HG03108 (cell line): ENCODE measurements around the gene PDGFRB.

Experiments
- ATAC-seq: cut with Tn5 transposase; IDR thresholded peaks from one replicate; pipeline ENCODE4 v1.9.1; 2021; ENCODE audit warnings: moderate library complexity; ENCODE audit not compliant: unreplicated experiment

The PDGFRB gene

DNA sequence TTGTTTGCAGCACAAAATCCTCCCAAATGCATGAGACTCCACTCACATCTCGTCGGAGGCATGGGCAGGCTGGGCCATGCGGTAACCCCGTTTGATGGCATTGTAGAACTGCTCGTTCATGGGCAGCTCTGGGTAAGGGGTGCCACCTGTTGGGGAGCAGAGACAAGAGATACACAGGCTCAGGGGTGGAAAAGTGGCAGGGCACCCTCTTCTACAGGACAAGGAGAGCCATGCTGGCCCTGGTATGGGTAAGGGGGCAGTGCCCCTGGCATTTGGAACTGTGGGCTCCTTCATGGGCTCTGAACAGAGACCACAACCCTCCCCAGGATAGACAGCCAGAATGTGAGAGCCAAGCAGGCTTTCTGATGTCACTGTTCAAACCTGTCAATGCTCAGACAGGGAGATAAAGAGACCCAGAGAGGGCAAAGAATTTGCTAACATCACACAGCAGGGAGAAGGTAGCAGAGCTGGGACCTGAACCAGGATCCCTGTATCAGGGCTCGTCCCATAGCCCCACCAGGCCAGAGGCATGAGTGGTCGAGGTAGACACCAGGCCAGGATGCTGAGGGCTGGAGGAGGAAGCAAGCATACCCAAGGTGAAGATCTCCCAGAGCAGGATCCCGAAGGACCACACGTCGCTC, 36.1 kb downstream of the PDGFRB start:
- no peak for ATAC-seq

DNA sequence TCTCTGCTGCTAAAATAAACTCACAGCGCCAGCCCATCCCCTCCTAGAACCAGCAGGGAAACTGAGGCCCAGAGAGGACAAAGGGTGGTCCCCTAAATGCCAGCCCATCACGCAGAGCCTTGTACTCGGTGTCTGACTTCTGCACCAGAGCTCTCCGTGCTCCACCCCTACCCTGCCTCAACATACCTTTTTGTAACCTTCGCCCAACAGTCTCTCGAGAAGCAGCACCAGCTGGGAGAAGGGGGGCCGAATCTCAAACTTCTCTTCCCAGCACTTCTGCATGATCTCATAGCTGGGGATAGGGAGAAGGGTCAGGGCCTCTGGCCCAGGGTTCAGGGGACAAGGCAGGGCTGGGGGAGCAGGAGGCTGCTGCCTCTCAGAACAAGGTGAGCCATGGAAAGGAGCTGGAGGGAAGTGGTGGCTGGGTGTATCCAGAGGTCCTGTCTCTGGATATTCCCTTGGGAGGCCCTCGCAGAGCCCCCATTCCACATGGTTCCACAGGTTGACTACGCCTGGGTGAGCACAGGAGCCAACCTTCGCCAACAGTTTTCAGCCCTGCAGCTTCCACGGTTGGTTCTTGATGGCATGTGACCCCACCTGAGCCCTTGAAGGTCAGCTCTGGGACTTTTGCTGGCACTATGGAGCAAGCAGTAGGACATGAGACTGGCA, 37.0 kb downstream of the PDGFRB start:
- no peak for ATAC-seq

DNA sequence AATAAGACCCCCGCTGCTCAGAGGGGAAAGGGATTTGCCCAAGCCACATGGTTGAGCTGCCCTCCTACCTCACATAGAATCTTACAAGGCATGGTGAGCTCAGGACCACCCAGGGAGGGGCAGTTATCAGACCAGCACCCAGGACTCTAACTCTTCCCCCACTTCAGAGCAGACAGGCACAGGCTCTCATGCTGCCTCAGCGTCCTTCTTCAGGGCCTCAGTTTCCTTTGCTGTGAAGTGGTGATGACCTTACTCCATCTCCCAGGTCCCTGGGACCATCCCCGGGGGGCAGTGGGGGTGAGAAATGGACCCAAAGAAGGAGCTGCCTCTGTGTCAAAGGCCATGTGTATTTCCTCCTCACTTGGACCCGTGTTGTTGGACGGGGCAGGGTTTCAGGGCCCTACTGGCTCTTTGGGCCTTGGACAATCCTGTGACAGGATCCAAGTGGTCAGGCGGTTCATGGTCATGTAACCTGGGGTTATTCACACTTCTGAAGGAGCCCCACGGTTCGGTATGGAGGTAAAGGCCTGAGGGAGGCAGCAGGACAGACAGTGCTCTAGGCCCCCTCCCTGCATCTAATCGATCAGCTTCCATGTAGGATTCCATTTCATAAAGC, 37.6 kb downstream of the PDGFRB start:
- no peak for ATAC-seq

DNA sequence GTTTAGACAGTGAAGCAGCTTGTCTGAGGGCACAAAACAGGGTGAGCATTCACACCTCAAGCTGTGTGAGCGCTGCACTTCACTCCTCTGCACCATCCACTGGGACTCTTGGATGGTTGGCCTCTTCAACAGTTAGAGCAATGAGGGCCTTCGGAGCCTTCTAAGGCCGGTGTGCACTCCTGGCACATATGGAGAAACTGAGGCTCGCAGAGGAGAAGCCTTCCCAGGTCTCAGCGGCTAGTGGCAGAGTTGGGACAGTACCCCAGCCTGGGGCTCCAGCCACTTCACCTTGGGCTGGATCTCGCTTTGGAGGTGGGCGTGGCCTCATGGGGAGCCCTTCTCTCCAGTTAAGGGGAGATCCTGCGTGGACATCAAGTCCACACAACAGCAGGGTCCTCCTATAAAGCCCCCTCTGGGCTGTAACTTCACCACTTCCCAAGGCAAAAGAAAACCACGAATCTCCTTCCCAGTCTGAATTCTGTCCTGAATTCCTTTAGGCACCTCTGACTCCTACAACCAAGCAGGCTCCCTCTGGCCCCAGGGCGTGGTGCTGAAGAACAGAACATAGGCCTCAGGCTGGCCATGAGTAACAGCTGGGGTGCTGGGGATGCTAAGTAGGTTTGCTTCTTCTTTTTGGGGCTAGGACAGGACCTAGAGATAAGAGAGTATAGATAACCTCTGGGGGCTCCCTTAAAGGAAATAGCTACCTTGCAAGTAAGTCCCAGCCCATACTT, 38.8 kb downstream of the PDGFRB start:
- ATAC-seq, result no peak

- ATAC-seq, result no peak
Measured at GRCh38 chr5:150114773-150115408, 40.8 kb downstream of the PDGFRB start.

GRCh38 chr5:150114102-150114641, 41.5 kb downstream of the PDGFRB start:
- no peak for ATAC-seq

GRCh38 chr5:150113047-150113744, 42.4 kb downstream of the PDGFRB start:
- no peak for ATAC-seq

GRCh38 chr5:150112201-150113046, 43.2 kb downstream of the PDGFRB start:
- no peak for ATAC-seq

DNA sequence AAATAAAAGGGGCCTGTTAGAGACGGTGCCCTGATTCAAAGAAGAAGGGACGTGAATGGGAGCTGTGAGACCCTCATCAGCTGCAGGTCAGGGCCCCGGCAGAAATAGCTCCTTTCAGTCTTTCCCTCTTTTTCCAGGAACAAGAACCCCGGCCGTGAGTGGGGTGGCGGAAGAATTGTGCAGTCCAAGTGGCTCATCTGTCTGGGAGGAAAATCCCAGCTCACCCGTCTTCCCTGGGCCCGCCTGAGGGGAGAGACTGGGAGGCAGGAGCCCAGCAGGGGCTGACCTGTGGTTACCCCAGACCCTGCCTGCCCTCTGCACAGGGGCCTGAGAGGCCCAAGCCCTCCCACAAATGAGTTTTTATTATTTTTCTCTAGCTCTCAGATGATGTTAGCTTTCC, 44.5 kb downstream of the PDGFRB start:
- ATAC-seq, result no peak

DNA sequence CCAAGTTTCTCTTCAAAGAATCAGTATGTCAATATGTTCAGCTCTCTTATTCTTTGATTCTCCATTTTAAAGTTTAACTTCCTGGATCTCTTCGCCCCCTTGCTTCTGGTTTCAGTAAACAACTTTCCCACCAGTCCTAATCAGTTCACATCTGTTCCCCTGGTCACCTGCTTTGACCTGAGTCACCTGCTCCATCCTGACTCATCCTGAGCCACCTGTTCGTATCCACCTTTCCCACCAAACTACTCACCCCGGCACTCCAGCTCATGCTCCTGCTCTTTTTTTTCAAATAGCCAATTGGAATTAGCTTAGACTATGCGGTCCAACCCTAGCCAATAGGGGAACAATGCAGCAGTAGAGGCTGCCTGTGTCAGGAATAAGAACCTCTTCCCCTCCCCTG, 45.7 kb downstream of the PDGFRB start:
- no peak for ATAC-seq

- no peak for ATAC-seq
Measured at GRCh38 chr5:150108711-150109514, 46.7 kb downstream of the PDGFRB start.

GRCh38 chr5:150107909-150108447, 47.7 kb downstream of the PDGFRB start:
- ATAC-seq, result no peak

DNA sequence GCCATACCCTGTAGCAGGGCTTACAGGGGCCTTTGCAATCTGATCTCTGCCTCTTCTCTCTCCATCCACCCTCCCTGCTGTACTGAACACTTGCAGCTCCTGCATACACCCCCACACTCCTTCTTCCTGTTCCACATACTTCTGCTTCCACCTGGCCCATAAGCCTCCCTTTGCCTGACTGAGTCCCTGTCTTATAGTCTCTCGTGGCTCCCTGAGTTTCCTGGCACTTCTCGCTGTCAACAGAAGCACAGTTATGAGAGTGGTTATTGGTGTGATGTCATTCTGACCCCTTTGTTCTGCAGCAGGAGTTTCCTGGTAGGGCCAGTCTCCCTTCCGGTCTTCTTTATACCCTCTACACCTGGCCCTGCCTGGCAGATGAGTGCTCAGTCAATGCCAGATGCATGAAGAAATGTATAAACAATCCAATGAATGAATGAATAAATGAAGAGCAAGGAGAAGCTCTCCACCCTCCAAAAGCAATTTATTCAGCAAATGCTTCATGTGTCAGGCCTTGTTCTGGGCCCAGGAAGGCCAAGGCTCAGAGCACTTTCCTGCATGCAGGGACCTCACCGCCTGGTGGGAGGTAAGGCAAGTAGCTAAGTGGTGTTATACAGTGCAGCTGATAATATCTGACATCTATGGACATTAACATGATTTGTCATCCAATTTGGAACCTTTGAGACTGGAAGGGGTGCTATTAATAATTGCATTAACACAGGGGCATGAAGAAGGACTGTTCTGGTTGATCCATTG, 48.8 kb downstream of the PDGFRB start:
- ATAC-seq, result no peak

- ATAC-seq, result no peak
Measured at GRCh38 chr5:150105928-150106615, 49.6 kb downstream of the PDGFRB start.

- no peak for ATAC-seq
Measured at GRCh38 chr5:150104550-150104870, 51.1 kb downstream of the PDGFRB start.

DNA sequence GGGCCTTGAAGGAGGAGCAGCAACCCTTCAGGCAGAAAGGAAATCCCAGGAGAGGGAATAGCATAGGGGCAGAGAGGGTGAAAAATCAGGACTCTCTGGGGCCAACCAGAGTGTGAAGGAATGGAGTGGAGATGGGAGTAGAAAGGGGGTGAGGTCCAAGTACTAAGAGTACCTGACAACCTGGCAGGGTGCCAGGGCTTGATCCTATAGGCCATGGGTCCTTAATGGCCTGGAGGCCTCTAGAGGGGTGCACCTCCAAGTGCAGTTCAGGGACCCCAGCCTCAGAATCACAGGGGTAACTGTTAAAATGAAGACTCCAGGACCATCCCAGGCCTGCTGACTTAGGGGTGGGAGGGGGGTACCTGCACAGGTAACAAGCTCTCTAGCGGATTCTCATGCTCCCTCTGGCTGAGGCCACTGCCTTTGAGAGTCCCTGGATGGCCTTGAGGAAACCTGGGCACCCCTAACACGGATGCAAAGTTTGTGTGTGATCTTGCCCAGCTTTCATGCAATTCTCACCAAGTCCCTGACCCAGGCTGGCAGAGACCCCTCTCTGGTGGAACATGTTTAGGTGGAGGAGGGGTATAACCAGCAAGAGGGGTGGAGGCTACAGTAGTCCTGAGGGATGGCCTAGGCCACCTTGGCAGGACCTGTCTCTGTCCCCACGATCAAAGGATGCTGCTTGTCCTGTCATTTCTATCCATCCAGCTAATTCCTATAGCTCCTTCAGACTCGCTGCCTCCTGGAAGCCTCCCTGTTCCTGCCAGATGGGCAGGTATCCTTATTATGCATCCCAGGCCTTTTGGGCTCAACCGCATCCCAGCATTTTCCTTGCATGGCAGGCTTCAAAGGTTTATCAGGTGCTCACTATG, 51.7 kb downstream of the PDGFRB start:
- no peak for ATAC-seq
